ENCODE results near the gene ARL13A. TPM values are rescaled to one million over a fixed set of nuclear protein-coding genes. Genes with fewer than 3 reads are reported as not detected.

Gene ARL13A
- not detected in 2 replicates for total RNA-seq (2014; rRNA removed; shearing (Covaris generic); ENCODE audit: low replicate concordance)

DNA sequence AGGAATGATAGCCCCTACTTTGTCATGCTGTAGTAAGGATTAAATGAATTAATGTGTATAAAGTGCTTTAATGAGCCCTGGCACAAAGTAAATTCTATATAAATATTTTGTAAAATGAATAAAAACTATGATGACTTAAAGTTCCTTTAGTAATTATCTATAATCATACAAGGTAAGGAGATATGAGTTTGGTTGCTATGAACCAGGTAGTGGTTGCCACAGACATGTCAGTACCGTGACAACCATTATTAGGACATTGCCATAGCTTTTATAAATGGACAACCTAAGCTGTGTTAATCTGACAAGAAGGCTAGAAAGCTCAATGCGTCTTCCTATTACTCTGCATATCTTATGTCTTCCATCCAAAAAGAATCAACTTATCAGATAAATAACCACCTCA is at the start of gene ARL13A:
Gene ARL13A (plus strand): TSS at position 301 of the 400 bp plus-strand sequence. CDS start 3,982 bp downstream, outside the sequence.
- in situ Hi-C loops (cut with HindIII; ENCODE audit: low pct_unique_long_range_greater_than_20kb, low sequenced_read_pairs), result no loop called here
- no peak for DNase-seq (ENCODE audit: low read depth)

DNA sequence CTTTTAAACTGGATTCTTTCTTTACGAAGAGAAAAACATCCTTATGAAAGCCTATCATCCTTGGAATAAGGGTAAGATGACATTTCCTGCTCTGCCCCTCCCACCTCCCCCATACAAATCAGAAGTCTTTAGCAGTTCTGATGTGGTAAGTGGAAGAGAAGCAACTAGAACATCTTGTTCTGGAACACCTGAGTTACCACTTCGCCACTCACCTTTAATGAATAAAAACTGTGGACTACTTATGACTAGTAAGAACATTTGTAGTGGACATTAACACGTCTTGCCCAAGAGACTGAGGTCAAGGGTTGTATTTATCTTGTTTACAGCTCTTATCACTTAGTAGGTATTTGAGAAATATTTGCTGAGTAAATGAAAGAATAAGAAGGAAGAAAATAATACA is 45.1 kb upstream of the ARL13A start:
- in situ Hi-C loops (cut with HindIII; ENCODE audit: low pct_unique_long_range_greater_than_20kb, low sequenced_read_pairs), result no loop called here

DNA sequence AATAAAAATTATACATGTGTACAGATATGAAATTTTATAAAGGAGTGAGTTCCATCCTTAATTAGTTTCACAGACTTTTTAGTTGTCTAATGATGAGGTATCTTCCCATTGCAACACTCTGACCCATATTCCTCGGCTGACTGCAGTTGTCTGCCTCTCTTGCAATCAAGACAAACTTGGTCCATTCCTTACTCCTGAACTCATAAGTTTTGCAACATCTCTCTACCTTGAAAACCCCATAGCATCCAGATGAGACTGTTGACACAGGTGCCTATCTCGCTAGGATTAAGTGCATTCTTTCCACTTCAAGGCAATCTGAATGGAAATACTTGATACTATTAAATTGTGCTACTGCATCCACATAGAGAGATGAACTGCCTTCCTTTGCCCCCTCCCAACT is 43.1 kb upstream of the ARL13A start:
- in situ Hi-C loops (cut with HindIII; ENCODE audit: low pct_unique_long_range_greater_than_20kb, low sequenced_read_pairs), result no loop called here
- no peak for DNase-seq (ENCODE audit: low read depth)

More for the DNA sequence above, 45.1 kb upstream of the ARL13A start:
- no peak for DNase-seq (ENCODE audit: low read depth)

DNA sequence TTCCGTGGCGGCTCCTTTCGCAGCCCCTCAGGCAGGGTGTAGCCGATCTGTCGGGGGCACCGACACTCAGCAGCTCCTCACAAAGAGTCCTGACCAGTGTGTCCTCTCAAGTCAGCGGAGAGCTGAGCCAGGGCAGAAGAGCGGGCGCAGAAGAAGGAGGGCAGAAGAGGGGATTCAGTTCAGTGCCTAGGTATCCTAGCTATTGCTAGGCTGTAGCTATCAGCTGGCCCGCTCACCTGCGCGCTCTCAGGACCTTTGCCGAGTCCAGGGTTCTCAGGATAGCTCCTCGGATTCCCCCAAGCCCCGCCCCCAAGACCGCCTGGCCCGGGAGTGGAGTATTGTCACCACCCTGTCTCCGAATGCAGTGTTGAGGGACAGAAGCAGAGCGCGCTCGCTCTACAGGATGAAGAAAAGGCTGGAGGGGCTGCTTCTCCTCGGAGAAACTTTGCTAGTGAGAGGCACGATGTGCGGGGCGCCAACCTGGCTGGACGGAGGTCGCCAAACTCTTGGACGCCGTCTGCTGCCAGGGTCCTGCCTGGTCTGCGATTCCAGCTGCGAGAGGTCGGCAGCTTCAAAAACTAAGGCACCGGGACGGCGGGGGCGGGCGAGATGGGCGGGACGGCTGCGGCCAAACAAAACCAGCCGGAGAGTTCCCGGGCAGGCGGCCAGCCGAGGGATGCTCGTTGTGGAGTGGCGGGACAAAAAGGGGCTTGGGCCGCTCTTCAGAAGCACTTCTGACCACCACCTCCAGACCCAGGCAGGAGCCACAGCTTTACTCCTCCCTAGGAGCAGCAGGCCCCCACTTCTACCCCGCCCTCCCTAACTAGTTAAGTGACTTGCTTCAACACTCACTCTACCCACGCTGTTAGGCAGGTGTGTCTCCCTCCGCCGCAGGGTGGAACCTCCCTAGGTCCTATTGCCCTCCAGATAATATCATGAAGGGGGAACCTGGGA is 40.6 kb upstream of the ARL13A start, which contains the start of gene XKRX:
Gene XKRX (minus strand): TSS at position 258 of the 954 bp plus-strand sequence. CDS start 613 bp downstream, outside the sequence.
- peak; percentile 1 for DNase-seq (ENCODE audit: low read depth)
- in situ Hi-C loops (cut with HindIII; ENCODE audit: low pct_unique_long_range_greater_than_20kb, low sequenced_read_pairs), result no loop called here

DNA sequence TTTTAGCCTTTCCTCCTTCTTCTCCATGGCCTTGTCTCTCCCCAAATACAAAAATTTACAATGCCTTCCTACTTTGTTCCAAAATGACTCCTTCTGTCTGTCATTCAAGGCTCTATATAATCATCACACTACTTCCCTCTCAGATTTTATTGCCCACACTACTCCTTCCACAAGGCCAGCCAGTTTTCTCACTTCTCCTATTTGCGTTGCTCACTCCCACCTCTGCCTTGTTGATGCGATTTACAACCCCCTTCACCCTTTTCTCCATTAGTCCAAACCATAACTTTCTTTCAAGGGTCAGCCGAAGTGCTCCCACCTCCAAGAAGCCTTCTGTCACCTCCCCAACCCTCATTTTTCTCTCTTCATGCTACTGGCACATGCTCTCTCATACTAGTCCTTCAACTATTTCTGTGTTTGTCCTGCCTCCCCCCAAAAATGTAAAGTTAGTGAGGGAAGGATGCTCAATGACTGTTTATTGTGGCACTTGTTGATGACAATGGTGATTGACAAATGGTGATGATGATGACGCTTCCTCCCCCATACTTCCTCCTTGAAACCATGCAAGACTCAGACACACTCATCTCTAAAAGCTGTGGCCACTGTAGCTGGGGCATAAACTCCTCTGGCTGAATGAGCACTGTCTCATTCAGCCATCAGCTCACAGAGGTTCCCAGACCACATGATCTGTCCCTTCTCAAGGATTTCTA is 38.1 kb upstream of the ARL13A start:
- in situ Hi-C loops (cut with HindIII; ENCODE audit: low pct_unique_long_range_greater_than_20kb, low sequenced_read_pairs), result no loop called here
- no peak for DNase-seq (ENCODE audit: low read depth)

DNA sequence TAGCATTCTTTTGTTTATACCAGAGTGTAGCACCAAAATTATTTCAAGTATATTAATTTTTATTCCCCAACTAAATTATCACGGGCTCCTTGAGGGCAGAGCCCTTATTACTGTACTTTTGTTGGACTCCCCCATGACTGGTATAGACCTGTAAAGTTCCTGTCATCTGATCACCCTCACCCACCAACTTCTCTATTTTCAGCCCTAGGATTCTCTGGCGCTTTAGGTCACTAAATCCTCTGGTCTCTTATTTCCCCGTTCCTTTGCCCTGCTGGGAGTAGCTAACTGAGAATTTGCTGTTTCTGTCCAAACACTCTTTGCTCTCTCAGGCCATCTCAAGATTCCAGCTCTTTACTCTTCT is 37.6 kb upstream of the ARL13A start:
- DNase-seq (ENCODE audit: low read depth), result no peak
- in situ Hi-C loops (cut with HindIII; ENCODE audit: low pct_unique_long_range_greater_than_20kb, low sequenced_read_pairs), result no loop called here

DNA sequence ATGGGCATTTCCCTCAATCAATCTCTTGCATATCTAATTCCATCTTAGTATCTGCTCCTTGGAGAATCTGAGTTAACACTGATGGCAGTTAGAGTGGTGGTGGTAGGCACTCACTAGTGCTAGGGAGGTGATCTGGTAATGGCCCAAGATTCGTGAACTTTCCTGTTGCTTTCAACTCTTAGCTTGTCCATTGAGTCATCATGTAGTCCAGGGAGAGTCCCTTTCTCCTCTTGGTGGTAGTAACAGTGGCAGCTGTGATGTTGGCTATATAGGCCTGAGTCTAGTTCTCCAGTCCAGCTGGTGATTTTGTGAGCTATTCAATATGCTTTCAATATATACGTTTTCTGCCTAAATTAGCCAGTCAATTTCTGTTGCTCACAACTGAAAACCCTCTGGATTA is 33.7 kb upstream of the ARL13A start:
- DNase-seq (ENCODE audit: low read depth), result no peak
- in situ Hi-C loops (cut with HindIII; ENCODE audit: low pct_unique_long_range_greater_than_20kb, low sequenced_read_pairs), result no loop called here

DNA sequence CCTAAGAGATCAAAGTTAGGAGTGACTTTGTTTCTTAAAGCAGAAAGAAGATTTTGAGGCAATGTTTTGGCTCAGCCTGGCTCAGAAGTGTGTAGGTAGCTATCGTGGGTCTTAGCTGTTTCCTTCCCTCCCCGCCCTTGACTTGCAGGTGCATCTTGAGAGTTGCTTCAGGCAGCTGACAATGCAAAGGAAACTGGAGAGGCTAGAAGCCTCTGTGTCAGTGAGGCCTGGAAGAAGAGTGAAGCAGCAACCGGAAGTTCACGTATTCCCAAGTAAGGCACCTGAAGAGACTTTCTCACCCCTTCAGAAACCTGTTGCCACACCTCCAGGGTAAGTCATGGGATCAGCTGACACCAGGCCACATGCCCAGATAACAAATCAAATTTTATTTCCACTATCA is 30.2 kb upstream of the ARL13A start:
- DNase-seq (ENCODE audit: low read depth), result no peak
- in situ Hi-C loops (cut with HindIII; ENCODE audit: low pct_unique_long_range_greater_than_20kb, low sequenced_read_pairs), result no loop called here

DNA sequence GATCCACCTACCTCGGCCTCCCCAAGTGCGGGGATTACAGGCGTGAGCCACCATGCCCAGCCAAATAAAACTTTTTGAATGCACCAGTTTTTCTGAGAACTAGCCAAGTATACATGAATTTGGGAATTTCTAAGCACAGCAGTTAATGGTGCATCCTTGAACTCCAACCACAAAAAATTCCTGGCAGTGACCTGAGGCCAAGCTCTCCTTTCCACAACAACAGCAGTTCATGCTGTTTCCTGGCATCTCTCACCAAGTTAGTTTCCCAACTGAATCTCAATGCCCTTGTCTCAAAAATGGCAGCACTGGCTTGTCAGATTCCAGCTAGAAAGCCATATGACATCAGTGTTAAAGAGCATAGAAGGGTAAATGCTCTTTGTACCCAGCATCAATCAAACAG is 24.9 kb upstream of the ARL13A start:
- in situ Hi-C loops (cut with HindIII; ENCODE audit: low pct_unique_long_range_greater_than_20kb, low sequenced_read_pairs), result no loop called here
- DNase-seq (ENCODE audit: low read depth), result no peak

DNA sequence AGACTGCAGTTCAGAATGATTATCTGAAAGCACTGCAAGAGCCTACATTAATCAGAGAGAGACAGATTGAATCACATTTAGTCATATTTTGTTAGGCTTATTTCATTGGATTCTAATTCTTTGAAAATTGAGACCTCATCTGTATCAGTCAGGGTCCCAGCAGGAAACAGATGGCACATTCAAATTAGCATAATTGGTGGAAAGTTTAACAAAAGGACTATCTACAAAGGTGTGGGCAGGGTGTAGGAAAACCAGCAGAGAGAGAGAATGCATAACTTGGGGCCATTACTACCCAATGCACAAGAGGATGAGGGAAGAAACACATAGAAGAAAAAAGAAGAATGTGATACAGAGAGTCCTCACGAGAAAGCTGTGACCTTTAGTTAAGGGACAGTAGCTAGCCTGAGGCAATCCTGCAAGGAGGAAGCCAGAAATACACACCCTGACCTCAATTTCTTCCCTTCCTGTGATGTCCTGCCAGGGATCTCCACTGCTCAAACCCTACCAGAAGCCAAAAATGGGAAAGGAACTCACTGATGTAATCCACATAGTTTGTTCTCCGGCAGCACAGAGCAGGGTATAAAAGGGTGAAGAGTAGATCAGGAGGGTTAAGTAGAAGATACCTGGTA is 23.1 kb upstream of the ARL13A start:
- DNase-seq (ENCODE audit: low read depth), result no peak
- in situ Hi-C loops (cut with HindIII; ENCODE audit: low pct_unique_long_range_greater_than_20kb, low sequenced_read_pairs), result no loop called here

DNA sequence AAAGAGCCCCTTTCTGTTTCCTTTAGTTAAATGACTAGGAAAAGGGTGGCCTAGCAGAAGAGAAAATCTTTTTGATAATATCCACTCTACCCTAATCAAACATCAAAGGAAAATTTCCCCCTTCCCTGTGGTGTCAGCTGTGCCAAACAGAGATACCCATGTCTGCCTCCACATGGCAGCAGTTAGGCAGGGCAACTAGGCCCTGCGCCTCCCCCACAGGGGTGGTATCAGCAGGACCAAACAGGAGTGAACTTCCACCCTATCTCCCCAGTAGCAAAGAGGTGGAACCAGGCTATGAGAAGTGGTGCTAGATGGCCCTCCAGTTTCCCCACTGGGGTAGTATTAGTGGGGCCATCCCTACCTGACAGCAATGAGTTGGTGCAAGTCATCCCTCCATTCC is 21.0 kb upstream of the ARL13A start:
- DNase-seq (ENCODE audit: low read depth), result no peak
- in situ Hi-C loops (cut with HindIII; ENCODE audit: low pct_unique_long_range_greater_than_20kb, low sequenced_read_pairs), result no loop called here

DNA sequence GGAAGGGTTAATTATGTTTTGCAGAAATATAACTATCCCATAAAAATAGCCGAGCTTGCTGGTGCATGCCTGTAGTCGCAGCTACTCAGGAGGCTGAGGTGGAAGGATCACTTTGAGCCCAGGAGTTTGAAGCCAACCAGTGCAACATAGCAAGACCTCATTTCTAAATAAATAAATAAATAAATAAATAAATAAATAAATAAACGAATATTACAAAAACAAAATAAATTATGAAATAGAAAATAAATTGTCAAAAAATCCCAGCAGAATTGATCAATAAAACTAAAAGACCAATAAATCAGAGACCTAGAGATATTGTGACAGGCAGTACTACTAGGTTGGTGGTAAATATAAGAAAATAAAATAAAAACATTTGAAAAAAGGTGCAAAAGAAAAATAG is 6.7 kb upstream of the ARL13A start:
- in situ Hi-C loops (cut with HindIII; ENCODE audit: low pct_unique_long_range_greater_than_20kb, low sequenced_read_pairs), result no loop called here
- DNase-seq (ENCODE audit: low read depth), result no peak

DNA sequence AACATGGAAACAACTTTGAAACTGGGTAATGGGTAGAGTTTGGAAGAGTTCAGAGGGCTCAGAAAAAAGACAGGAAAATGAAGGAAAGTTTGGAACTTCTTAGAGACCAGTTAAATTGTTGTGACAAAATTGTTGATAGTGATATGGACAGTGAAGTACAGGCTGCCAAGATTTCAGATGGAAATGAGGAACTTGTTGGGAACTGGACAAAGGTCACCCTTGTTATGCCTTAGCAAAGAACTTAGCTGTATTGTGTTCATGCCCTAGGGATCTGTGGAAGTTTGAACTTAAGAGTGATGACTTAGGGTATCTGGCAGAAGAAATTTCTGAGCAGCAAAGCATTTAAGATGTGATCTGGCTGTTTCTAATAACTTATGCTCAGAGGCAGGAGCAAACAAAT is 5.1 kb upstream of the ARL13A start:
- DNase-seq (ENCODE audit: low read depth), result no peak
- in situ Hi-C loops (cut with HindIII; ENCODE audit: low pct_unique_long_range_greater_than_20kb, low sequenced_read_pairs), result no loop called here

DNA sequence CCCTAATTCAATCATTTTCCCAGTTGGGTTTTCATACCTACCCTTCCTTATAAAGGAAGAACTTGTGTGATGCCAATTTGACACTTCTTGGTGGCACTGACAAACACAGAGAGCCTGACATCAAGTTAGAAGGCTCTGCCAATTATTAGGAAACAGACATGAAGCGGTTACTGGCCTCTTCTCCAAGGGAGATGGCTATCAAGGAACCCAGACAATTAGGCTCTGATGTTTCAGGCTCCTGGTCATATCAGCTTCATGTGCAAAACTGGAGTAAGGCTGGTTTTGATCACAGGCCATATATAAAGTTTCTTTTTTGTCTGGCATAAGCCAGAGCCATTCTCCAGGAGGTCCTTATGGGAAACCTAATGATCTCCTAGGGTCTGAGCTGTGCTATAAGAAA is 428 bp downstream of the ARL13A start:
- in situ Hi-C loops (cut with HindIII; ENCODE audit: low pct_unique_long_range_greater_than_20kb, low sequenced_read_pairs), result no loop called here
- no peak for DNase-seq (ENCODE audit: low read depth)

DNA sequence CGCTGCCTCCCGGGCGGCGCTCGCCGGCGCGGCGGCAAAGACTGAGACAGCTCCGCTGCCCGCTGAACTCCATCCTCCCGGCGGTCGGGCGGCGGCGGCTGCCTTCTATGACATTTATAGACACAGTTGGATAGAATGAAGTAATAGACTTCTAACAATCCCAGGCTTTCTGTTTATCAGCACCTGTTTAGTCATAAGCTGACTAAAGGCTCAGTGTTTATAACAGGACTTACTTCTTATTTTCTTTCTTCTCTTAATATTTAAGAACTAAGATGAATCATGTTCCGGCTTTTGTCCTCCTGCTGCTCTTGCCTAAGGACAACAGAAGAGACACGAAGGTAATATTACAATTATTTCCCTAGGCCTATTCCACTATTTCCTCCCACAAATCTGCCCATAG is 3.9 kb downstream of the ARL13A start:
- in situ Hi-C loops (cut with HindIII; ENCODE audit: low pct_unique_long_range_greater_than_20kb, low sequenced_read_pairs), result no loop called here
- DNase-seq (ENCODE audit: low read depth), result peak; percentile 3

DNA sequence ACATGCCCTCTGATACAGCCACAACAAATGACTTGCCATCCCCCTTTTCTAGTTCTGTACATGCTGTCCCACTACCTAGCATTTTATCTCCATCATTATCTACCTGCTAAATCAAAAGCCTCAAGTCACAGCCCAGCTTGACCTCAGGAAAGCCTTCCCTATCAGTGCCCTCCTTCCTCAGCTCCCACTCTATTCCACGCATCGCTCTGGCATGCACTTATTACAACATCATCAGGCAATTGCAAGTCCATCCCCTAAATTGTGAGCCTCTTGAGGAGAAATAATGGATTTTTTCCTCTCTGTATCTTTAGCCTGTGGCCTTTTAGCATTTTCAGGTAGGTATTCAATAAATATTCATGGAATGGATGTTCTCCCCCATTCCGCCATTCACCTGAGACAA is 5.7 kb downstream of the ARL13A start:
- in situ Hi-C loops (cut with HindIII; ENCODE audit: low pct_unique_long_range_greater_than_20kb, low sequenced_read_pairs), result no loop called here
- DNase-seq (ENCODE audit: low read depth), result no peak

DNA sequence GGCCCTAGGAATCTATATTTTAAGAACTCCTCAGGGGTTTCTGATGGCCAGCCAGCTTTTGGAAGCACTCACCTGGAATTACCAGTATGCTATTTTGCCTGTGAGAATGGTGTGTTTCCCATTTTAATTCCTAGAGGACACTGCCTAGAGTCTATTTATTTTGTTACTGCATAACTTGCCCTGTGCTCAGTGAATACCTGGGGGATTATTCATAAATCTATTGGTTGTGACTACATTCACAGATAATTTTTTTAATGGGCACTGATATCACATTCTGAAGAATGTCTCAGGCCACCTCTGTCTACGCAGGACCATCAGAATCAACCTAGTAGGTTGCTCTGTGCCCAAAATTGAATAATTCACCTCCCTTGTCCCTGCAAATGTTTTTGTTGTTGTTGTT is 6.7 kb downstream of the ARL13A start:
- in situ Hi-C loops (cut with HindIII; ENCODE audit: low pct_unique_long_range_greater_than_20kb, low sequenced_read_pairs), result no loop called here
- no peak for DNase-seq (ENCODE audit: low read depth)

DNA sequence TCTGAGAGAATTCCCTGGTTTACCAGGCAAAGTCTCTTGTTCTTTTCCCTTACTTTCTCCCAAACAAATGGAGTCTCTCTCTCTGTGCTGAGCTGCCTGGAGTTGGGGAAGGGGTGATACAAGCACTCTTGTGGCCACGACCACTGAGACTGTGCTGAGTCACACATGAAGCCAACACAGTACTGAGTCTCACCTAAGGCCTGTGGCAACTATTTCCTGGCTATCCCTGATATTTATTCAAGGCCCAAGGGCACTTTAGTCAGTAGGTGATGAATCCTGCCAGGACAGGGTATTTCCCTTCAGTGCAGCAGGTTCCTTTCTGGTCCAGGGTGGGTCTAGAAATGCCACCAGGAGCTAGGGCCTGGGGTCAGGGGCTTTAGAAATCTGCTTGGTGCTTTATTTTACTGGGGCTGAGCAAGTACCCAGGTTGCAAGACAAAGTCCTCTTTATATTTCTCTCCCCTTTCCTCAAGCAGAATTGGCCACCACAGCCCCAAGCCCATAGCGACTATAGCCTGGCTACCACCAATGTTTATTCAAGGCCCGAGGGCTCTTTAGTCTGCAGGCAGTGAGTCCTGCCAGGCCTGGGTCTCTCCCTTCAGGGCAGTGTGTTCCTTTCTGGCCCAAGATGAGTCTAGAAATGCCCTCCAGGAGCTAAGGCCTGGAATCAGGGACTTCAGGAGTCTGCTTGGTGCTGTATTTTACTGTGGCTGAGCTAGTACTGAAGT is 10.5 kb downstream of the ARL13A start:
- DNase-seq (ENCODE audit: low read depth), result no peak
- in situ Hi-C loops (cut with HindIII; ENCODE audit: low pct_unique_long_range_greater_than_20kb, low sequenced_read_pairs), result no loop called here
